Measurements from ENCODE around the gene AP3S1.
"Not testable (repeated sequence)": the region's sequence is repeated elsewhere in the genome, so short reads cannot be mapped to it uniquely, and the experiment has no call there.

The AP3S1 gene

DNA sequence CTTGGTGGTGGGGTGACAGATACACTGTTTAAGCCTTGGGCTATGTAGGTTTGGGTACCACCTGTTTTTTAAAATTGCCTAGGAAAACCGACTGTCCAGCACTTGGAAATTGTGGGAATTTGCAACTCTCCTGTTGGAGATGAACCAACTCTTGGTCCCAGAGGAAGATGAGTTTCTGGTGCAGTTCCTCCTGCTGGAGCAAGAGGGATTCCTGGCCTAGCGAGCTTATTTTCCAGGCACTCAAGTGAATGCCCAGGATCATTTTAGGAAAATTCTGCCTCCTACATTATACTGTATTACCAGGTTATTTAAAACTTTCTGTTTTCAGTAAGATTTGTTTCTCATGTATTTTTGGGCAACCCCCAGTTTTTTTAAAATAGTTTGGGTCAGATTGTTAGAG is 33.7 kb downstream of the AP3S1 start:
- DNase-seq, result no peak

DNA sequence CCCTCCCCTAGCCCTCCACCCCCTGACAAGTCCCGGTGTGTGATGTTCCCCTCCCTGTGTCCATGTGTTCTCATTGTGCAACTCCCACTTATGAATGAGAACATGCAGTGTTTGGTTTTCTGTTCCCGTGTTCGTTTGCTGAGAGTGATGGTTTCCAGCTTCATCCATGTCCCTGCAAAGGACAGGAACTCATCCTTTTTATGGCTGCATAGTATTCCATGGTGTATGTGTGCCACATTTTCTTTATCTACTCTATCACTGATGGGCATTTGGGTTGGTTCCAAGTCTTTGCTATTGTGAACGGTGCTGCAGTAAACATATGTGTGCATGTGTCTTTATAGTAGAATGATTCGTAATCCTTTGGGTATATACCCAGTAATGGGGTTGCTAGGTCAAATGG is 35.6 kb downstream of the AP3S1 start:
- not testable (repeated sequence) for DNase-seq

DNA sequence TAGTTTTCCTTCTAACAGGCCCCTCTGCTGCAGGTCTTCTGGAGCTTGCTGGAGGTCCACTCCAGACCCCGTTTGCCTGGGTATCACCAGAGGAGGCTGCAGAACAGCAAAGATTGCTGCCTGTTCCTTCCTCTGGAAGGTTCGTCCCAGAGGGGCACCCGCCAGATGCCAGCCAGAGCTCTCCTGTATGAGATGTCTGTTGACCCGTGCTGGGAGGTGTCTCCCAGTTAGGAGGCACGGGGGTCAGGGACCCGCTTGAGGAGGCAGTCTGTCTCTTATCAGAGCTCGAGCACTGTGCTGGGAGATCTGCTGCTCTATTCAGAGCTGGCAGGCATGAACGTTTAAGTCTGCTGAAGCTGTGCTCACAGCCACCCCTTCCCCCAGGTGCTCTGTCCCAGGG is 40.7 kb downstream of the AP3S1 start:
- DNase-seq, result not testable (repeated sequence)

DNA sequence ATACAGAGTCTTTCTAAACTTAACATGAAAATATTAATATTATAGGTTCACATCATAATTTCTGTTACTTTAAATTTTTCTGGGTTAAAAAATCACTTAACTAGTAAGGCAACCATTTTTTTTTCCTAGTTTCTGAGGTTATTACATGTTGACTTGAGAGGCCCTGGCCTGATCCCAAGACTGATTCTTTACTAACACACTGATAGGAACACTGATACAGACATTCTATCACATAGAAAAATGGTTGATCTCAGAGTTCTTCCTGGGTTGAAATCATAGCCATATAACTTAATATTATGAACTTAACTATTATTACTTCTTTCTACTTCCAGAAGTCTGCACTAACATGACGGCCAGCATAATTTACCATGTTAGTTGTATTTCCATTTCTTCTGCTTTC is 43.0 kb downstream of the AP3S1 start:
- DNase-seq, result no peak

DNA sequence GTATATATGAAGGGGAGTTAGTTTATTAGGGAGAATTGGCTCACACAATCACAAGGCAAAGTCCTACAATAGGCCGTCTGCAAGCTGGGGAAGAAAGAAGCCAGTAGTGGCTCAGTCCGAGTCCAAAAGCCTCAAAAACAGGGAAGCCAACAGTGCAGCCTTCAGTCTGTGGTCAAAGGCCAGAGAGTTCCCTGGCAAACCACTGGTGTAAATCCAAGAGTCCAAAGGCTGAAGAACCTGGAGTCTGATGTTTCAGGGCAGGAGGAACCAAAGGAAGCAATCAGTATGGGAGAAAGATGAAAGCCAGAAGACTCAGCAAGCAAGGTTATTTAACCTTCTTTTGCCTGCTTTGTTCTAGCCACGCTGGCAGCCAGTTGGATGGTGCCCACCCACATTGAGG is 43.5 kb downstream of the AP3S1 start:
- not testable (repeated sequence) for DNase-seq

DNA sequence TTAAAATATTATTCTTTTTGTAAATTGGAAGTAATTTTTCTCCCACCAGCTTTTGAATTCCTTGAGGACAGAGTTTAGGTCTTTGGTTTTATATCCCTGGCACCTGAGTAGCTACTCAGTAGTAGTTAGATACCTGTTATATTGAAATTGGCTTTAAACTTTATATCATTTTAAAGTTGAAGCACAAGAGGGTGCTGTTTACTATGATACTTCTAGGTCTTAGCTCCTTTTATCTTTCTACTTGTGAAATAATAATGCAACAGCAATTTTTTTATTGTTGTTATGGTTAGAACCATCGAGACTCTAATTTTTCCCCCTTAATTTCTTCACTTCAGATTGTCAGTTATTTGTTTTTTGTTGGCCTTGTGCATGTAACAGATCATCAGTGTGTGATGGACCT is 46.3 kb downstream of the AP3S1 start:
- DNase-seq, result peak in 1 of 2 donors; percentile 5

DNA sequence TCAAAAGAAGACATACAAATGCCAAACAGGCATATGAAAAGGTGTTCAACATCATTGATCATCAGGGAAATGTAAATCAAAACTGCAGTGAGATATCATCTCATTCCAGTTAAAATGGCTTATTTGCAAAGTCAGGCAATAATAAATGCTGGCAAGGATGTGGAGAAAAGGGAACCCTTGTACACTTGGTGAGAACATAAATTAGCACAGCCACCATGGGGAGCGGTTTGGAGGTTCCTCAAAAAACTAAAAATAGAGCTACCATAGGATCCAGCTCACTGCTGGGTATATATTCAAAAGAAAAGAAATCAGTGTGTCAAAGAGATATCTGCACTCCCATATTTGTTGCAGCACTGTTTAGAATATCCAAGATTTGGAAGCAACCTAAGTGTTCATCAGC is 50.3 kb downstream of the AP3S1 start:
- DNase-seq, result no peak

DNA sequence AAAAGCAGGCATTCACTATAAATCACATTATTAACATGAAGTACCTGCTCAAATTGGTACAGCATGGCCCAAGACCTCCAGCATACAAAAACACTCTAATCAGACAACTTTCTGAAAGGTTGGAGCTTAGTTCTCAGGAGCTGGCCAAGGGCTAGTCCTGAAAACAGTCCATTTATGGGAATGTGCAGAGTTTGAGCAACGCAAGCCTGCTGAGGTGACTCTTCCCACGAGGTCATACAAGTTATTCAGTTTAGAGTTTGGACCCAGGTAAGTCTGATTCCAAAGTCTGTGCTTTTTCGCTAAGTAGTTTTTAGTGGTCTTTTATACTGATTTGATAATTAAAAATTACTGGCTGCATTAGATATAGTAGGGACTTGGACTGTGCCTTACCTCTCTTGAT is 52.6 kb downstream of the AP3S1 start:
- no peak for DNase-seq

DNA sequence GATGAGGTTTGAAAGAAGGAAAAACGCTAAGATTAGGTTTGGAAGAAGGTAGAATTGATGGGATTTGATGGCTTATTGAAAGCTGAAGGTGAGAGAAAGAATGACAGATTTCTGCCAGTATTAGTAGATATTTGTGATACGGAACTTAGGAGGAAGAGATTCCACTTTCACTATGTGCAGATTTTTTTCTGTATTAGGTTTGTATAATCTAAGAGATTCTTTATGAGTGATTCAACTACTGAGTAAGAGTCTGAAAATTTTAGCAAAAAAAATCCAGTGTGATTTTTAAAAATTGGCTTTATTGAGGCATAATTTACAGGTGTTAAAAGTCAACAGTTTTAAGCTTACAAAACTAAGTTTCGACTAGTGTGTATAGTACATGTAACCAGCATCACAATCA is 54.1 kb downstream of the AP3S1 start:
- no peak for DNase-seq

DNA sequence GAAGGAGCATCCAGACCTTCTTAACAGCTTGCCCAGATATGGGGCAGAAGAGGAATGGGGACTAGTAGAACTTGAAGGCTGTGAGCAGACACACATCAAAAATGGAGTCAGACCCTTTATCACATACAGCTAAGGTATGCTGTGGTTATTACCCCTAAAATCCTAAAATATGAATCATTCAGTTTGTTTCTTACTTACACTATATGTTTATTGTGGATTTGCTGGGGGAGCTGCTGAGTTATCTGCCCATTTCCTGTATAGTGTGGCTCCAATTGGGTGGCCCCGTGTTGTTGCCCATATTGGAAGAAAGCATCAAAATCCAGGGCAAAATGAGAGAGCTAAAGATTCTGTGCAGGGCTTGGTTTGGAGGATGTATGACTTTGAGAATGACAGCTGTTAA is 56.9 kb downstream of the AP3S1 start:
- DNase-seq, result no peak

DNA sequence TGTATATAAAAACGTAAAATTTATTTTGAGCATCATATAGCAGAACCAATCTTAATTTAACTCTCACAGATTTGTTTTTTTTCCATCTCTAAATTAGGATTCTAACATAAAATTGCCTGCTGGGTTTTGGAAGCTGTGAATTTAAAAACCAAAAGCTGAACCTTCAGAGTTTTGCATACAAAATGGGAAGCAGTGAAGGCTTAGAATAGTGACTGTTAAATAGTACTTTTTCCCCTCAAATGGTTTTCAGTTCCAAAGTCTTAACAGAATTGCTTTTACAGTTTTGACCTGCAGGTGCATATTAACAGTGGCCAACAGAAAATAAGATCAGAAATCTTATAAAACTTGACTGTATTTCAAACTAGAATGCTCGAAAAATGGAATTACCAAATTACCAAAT is 65.4 kb downstream of the AP3S1 start:
- no peak for DNase-seq

DNA sequence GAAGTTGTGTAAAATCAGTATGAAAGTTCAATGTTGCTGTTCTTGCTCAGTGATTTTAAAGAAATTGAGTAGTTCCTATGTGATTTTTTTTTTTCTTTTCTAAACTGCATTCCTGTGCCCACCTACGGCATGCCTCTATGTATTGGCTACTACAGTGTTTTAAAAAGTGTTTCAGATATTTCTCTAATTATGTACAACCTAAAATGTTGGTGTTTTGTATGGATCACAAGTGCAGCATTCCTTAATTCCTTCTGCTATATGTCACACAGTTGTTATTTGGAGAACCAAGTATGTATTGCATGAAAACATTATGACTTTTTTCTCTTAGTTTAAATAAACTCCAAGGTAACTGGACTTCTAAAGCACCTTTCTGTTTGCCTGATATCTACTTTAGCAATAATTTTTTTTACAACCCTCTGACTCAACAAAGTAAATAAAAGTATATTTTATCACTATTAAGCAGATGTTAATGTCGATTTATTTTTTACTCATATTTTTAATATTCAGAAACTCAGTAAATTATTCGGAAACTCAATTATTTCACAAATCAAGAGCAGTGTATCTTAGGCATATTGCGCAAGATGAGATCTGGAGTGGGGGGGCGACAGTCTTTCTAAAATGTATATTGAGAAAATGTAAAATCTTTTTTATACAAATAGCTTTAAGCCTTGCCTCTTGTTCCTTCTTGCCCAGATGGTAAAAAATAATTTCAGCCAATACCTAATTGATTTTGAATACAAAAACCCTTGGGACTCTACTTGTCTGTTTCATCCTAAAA is 72.1 kb downstream of the AP3S1 start:
- not testable (repeated sequence) for DNase-seq

DNA sequence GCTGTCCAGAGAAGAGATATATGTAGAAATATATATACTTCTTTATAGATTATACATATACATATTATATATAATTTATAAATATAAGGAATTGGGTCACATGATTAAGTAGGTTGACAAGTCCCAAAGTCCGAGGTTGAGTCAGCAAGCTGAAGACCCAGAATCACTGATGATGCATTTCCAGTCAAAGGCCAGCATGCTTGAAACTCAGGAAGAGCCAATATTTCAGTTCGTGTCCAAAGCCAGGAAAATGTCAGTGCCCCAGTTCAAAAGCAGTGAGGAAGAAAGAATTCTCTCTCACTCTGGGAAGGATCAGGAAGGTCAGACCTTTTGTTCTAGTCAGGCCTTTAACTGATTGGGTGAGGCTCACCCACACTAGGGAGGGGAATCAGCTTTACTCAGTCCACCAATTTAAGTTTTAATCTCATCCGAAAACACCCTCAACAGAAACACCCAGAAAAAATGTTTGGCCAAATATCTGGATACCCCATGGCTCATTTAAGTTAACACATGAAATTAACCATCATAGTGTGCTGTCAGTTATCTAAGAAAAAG is 78.5 kb downstream of the AP3S1 start:
- no peak for DNase-seq

DNA sequence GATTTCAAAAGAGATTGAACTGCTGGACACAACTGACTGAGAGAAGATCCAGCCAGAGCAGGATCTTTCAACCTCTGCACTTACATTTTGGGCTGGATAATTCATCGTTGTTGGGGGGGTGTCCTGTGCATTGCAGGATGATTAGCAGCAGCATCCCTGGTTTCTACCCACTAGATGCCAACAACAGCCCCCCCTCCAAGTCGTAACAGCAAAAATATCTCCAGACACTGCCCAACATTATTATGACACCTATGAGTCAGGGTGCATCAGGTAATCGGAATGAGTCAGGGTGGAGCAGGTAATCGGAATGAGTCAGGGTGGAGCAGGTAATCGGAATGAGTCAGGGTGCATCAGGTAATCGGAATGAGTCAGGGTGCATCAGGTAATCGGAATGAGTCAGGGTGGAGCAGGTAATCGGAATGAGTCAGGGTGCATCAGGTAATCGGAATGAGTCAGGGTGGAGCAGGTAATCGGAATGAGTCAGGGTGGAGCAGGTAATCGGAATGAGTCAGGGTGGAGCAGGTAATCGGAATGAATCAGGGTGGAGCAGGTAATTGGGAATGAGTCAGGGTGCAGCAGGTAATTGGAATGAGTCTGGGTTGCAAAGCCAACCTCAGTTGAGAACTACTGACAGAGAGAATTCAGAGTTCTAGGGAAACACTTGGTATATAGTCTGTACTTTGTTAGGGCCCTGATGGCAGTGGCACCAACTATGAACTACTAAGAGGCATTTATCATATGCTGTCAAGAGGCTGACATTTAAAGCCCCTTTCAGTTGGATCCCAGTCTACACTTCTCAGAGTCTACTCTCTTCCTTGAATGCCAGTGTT is 87.1 kb downstream of the AP3S1 start:
- not testable (repeated sequence) for DNase-seq

DNA sequence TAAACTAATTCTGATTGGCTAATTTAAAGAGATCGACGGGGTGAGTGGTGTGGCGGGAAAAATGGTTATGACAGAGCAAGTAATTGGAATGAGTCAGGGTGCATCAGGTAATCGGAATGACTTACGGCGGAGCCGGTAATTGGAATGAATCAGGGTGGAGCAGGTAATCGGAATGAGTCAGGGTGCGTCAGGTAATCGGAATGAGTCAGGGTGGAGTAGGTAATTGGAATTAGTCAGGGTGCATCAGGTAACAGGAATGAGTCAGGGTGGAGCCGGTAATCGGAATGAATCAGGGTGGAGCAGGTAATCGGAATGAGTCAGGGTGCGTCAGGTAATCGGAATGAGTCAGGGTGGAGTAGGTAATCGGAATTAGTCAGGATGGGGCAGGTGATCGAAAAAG is 88.4 kb downstream of the AP3S1 start:
- DNase-seq, result not testable (repeated sequence)

DNA sequence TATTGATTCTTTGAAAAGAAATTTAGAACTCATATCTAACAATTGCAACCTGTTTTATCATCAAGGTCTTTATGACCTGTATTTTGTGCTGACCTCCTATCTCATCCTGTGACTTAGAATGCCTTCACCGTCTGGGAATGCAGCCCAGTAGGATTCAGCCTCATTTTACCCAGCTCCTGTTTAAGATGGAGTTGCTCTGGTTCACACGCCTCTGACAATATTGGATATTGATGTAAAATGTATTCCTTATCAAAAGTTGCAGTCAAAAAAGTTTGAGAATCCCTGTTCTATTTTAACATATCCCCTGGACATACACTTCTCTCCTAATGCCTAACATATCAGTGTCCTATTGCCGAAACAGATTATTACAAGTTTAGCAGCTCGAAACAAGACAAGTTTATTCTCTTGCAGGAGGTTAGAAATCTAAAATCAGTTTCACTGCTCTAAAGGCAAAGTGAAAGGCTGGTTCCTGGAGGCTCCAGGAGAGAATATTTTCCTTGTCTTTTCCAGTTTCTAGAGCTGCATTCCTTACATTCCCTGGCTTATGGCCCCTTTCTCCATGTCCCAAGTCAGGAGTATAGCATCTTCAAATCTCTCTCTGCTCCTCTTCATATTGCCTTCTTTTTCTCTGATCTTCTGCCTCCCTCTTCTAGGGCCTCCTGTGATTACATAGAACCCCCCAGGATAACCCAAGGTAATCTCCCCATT is 89.0 kb downstream of the AP3S1 start:
- DNase-seq, result no peak

DNA sequence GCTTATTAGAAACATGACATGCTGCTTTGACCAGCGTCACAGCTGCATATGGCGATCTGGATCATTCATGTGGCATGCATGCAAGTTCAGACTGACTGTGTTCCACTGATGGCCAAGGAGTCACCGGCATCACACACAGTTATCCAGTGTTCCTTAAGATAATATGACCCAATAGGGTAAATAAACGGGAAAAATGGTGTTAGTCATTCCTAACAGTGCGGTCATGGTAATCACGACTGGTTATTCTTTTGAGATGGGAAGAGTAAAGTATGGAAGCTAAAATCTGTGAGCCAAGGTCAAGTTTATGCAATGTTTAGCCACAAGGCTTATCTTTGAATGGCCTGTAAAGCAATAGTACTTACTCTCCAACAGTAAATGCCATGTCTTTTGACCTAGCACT is 91.3 kb downstream of the AP3S1 start:
- no peak for DNase-seq

DNA sequence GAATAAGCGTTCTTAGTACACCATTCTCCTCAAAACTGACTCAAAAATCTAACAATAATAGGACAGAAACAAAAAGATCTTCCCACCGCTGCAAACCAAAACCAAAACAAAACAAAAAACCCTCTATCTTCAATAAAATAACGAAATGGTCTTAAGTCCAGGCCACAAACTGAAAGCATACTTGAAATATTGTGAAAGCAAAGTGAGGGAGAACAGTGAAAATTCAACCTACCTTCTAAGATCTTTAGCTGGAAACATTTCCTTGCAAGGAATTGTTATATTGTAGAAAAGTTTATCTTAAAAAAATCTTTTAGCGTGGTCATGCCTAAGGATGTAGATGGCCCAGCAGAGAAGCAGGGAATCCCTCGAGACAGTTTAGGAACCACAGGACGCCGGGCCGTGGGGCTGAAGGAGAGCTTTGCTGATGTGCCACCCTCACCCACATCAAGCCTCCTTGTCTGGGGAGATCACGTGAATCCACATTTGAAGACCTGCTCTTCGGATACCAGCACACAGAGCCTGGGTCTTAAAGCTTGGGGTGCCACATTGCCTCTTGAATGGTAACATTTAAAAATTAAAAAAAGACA is 92.7 kb downstream of the AP3S1 start:
- DNase-seq, result no peak

DNA sequence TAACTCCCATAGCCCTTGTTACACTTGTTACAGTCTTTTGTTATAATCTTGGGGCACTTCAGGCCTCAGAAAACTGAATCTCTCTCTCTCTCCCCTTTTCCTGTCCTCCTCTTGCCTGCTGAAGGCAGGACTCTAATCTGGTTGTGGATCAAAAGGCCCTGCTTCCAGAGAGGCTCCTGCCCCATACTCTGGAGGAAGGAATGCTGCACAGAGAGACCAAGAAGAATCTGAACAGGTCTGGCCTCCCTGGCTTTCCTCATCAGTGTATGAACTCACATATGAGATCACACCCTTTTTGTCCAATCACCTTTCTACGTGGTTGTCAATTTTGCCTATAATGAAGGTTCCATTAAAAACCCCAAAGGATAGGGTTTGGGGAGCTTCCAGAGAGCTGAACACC is 94.3 kb downstream of the AP3S1 start:
- no peak for DNase-seq

DNA sequence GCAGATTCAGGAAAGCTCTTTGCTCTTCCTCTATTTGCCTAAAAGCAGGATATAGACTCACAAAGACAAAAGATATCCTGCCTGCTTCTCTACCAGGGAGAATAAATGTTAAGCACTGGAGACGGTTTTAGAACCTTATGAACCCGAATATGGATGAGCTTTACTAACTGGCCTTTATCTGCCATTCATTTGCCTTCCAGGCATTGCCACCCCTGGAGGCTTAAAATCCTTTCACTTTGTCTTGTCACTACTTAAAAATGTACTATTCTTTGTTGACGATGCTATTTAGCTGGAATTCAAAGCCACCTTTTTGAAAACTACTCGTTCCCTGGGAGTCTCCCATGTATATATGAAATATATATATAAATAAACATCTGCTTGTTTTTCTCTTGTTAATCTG is 97.3 kb downstream of the AP3S1 start:
- DNase-seq, result no peak

DNA sequence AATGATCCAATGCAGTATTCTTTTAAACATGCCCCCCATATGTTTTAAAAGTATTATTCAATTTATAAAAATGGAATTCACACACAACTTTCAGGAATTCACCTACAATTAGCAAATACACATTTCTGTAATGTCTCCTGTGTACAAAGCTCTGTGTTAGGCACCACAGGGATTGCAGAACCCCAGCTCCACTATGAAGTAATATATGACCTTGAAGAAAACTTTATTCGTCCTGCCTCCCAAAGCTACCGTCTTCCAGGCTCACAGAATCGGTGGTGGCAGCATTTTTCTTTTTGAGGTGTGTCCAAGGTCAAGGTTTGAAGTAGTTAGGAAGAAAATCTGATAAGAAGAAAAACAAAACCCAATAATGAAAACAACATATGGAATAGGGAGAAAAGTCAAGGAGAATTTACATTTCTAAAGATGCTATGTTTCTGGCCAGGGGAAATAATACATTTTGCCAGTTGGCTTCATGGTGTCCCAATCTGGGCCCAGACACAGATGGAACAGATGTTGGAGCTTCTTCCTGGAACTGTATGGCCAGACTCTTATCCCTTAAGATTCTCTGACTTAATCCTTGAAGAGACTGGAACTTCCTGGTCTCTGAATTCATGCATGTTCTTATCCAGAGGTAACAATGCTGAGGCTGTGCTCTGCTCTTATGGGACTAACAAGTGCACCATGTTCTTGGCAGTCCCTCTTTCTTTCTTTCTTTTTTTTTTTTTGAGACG is 98.5 kb downstream of the AP3S1 start:
- DNase-seq, result no peak

DNA sequence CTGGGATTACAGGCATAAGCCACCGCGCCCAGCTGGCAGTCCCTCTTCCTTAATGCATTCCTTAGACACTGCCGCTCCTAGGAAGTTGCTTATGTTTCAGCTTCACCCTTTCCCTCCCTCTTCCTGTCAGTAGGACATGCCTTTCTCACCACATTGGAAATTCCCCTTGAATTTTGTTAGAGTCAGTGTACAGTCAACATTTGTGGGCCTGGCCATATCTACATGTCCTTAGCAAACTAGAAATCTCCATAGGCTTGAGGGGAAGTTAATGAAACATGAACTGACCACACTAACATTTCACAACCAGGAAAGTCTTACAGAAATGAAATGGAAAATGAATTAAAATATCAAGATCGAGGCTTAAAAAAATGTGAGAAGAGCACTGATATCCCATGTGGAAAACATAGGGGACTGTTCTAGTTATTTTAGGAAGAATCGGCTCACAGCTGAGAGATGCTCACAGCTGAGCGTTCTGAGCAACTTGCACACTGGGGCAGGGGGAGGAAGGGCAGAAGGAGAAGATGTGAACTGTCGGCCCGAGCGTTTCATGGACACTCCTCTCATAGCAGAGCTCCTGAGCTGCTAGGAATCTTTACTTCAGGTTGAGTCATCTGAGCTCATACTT is 99.4 kb downstream of the AP3S1 start:
- peak; percentile 54 to 74 for DNase-seq
